Central memory CD4-positive, alpha-beta T cell (primary cell): ENCODE results near the gene ICA1L.
"Not testable (repeated sequence)": the region's sequence is repeated elsewhere in the genome, so short reads cannot be mapped to it uniquely, and the experiment has no call there.

Experiments used
- DNase-seq: peaks from one replicate; pipeline ENCODE4 v3.0.0; 2022

Gene ICA1L

GRCh38 chr2:202847693-202848524, 23.7 kb downstream of the ICA1L start:
- no peak for DNase-seq

- no peak for DNase-seq
Observed at GRCh38 chr2:202844656-202845055, 26.9 kb downstream of the ICA1L start.

GRCh38 chr2:202842690-202843089, 28.9 kb downstream of the ICA1L start:
- DNase-seq = no peak

- no peak for DNase-seq
Observed at GRCh38 chr2:202841090-202841867, 30.3 kb downstream of the ICA1L start.

- DNase-seq = peak; percentile 28
Observed at GRCh38 chr2:202831242-202832220, 40.0 kb downstream of the ICA1L start.

GRCh38 chr2:202824901-202825300, 46.7 kb downstream of the ICA1L start:
- DNase-seq = no peak

GRCh38 chr2:202822411-202822810, 49.2 kb downstream of the ICA1L start:
- no peak for DNase-seq

- no peak for DNase-seq
Observed at GRCh38 chr2:202821206-202822160, 50.1 kb downstream of the ICA1L start.

- DNase-seq = no peak
Observed at GRCh38 chr2:202818321-202818720, 53.2 kb downstream of the ICA1L start.

GRCh38 chr2:202817771-202818170, 53.8 kb downstream of the ICA1L start:
- no peak for DNase-seq

- no peak for DNase-seq
Observed at GRCh38 chr2:202815548-202816360, 55.8 kb downstream of the ICA1L start.

GRCh38 chr2:202814226-202814625, 57.3 kb downstream of the ICA1L start:
- no peak for DNase-seq

GRCh38 chr2:202813387-202813786, 58.2 kb downstream of the ICA1L start:
- no peak for DNase-seq

GRCh38 chr2:202808754-202809153, 62.8 kb downstream of the ICA1L start:
- no peak for DNase-seq

GRCh38 chr2:202807431-202808138, 64.0 kb downstream of the ICA1L start:
- DNase-seq = not testable (repeated sequence)

GRCh38 chr2:202805911-202806310, 65.7 kb downstream of the ICA1L start:
- not testable (repeated sequence) for DNase-seq

GRCh38 chr2:202797944-202798343, 73.6 kb downstream of the ICA1L start:
- DNase-seq = no peak

- DNase-seq = no peak
Observed at GRCh38 chr2:202790676-202791075, 80.9 kb downstream of the ICA1L start.

- no peak for DNase-seq
Observed at GRCh38 chr2:202786842-202787241, 84.7 kb downstream of the ICA1L start.
